Neural cell (in vitro differentiated cells): ENCODE data around the gene PACS1. TPM values are rescaled to one million over a fixed set of nuclear protein-coding genes. Genes with fewer than 3 reads are reported as not detected.
A peak's percentile ranks its signal among the peaks of the same experiment; 100 is the strongest.

Experiments
- H2AFZ ChIP-seq: fragments of 200-600, 300-800 bp; sonication (generic), shearing (Covaris generic); 2 replicates; pipeline ENCODE4 v1.6.0; 2014; ENCODE audit warnings: low read depth, mild to moderate bottlenecking, antibody characterized with exemption, low read length, moderate library complexity
- H3F3A ChIP-seq: fragments of 200-600 bp; shearing (Covaris generic); 2 replicates; pipeline ENCODE4 v1.6.1; 2016; ENCODE audit warnings: mild to moderate bottlenecking, moderate library complexity, mixed read lengths, antibody characterized with exemption, low read length; ENCODE audit not compliant: insufficient read depth, poor library complexity, severe bottlenecking
- H3K27ac ChIP-seq: fragments of 200-600, 300-800 bp; sonication (generic), shearing (Covaris generic); 2 replicates; pipeline ENCODE4 v1.5.1; 2014; ENCODE audit warnings: mild to moderate bottlenecking, low read length, moderate library complexity
- H3K27me3 ChIP-seq: fragments of 300-800, 200-600 bp; sonication (generic), shearing (Covaris generic); 2 replicates; pipeline ENCODE4 v1.6.0; 2014; ENCODE audit warnings: mild to moderate bottlenecking, low read depth, low read length, moderate library complexity; ENCODE audit not compliant: insufficient read depth
- H3K36me3 ChIP-seq: fragments of 300-800, 200-600 bp; sonication (generic), shearing (Covaris generic); 2 replicates; pipeline ENCODE4 v1.5.1; 2014; ENCODE audit warnings: mild to moderate bottlenecking, antibody characterized with exemption, low read length, moderate library complexity; ENCODE audit not compliant: insufficient read depth
- H3K4me2 ChIP-seq: fragments of 300-800, 200-600 bp; sonication (generic), shearing (Covaris generic); 2 replicates; pipeline ENCODE4 v1.6.0; 2014; ENCODE audit warnings: mild to moderate bottlenecking, low read length
- H3K4me3 ChIP-seq: fragments of 300-800, 200-600 bp; sonication (generic), shearing (Covaris generic); 2 replicates; pipeline ENCODE4 v1.5.1; 2014; ENCODE audit warnings: mild to moderate bottlenecking, low read length, moderate library complexity
- H3K79me2 ChIP-seq: fragments of 200-600 bp; shearing (Covaris generic); replicated peaks from 2 replicates; pipeline ENCODE4 v1.6.0; 2014; ENCODE audit warnings: mild to moderate bottlenecking, low read length, moderate library complexity; ENCODE audit not compliant: insufficient read depth
- H3K9ac ChIP-seq: fragments of 300-800, 200-600 bp; sonication (generic), shearing (Covaris generic); 2 replicates; pipeline ENCODE4 v1.6.1; 2016; ENCODE audit warnings: mild to moderate bottlenecking, low read length, mixed read lengths
- H3K9me2 ChIP-seq: fragments of 200-600 bp; shearing (Covaris generic); 2 replicates; pipeline ENCODE4 v1.6.1; 2016; ENCODE audit warnings: mild to moderate bottlenecking, low read length, mixed read lengths; ENCODE audit not compliant: insufficient read depth
- H3K9me3 ChIP-seq: fragments of 200-600, 300-800 bp; sonication (generic), shearing (Covaris generic); 2 replicates; pipeline ENCODE4 v1.6.1; 2016; ENCODE audit warnings: mild to moderate bottlenecking, mixed run types, low read length, moderate library complexity, mixed read lengths
- H4K20me1 ChIP-seq: fragments of 200-600 bp; shearing (Covaris generic); 2 replicates; pipeline ENCODE4 v1.6.1; 2016; ENCODE audit warnings: mild to moderate bottlenecking, mixed run types; ENCODE audit not compliant: insufficient read depth
- CTCF ChIP-seq: fragments of 450-650 bp; IDR thresholded peaks from 2 replicates; pipeline ENCODE4 v1.5.1; 2014; ENCODE audit warnings: antibody characterized with exemption, mild to moderate bottlenecking, moderate library complexity; ENCODE audit not compliant: poor library complexity, severe bottlenecking
- EP300 ChIP-seq: fragments of 450-650 bp; conservative IDR thresholded peaks from 2 replicates; pipeline ENCODE4 v1.6.1; 2014; ENCODE audit warnings: antibody characterized with exemption, mild to moderate bottlenecking, moderate library complexity; ENCODE audit not compliant: poor library complexity, severe bottlenecking
- EZH2 ChIP-seq: fragments of 200-600, 300-800 bp; shearing (Covaris generic), sonication (generic); IDR thresholded peaks from 2 replicates; pipeline ENCODE4 v1.6.1; 2014; ENCODE audit warnings: antibody characterized with exemption, low read length, borderline replicate concordance, mild to moderate bottlenecking; ENCODE audit not compliant: insufficient read depth, poor library complexity, severe bottlenecking
- MXI1 ChIP-seq: fragments of 450-650 bp; conservative IDR thresholded peaks from 2 replicates; pipeline ENCODE4 v1.6.1; 2014; ENCODE audit warnings: antibody characterized with exemption, mild to moderate bottlenecking; ENCODE audit not compliant: poor library complexity, severe bottlenecking
- POLR2AphosphoS5 ChIP-seq: IDR thresholded peaks from 2 replicates; pipeline ENCODE4 v1.6.1; 2012
- RAD21 ChIP-seq: fragments of 450-650 bp; conservative IDR thresholded peaks from 2 replicates; pipeline ENCODE4 v1.6.1; 2014; ENCODE audit warnings: antibody characterized with exemption, mild to moderate bottlenecking, moderate library complexity
- REST ChIP-seq: IDR thresholded peaks from 2 replicates; pipeline ENCODE4 v1.6.1; 2012; ENCODE audit warnings: borderline replicate concordance
- SMC3 ChIP-seq: fragments of 450-650 bp; conservative IDR thresholded peaks from 2 replicates; pipeline ENCODE4 v1.6.1; 2014; ENCODE audit warnings: antibody characterized with exemption, mild to moderate bottlenecking, moderate library complexity; ENCODE audit not compliant: poor library complexity
- TAF1 ChIP-seq: IDR thresholded peaks from 2 replicates; pipeline ENCODE4 v1.6.1; 2012; ENCODE audit warnings: low read depth
- polyA plus RNA-seq: library from polyadenylated mRNA; depleted of rRNA; stranded (reverse); fragments of >200 nt; gene quantifications from 2 replicates; pipeline ENCODE4 v1.2.3, GENCODE V29; 2014

The PACS1 gene
- polyA plus RNA-seq, 1 donor from 2014 or later: 14.4 TPM

GRCh38 chr11:66051766-66052663 is 18.1 kb upstream of the PACS1 start, which contains the start of gene SF3B2:
TSS of gene SF3B2 (plus strand) at chr11:66052364. CDS start at chr11:66052385, 21 bp downstream.
- H3K9me3 ChIP-seq: no peaks in the 10 kb centered on the region
- no peaks in the 10 kb centered on the region for H4K20me1 ChIP-seq
- H3K9me2 ChIP-seq: no peaks in the 10 kb centered on the region
- H3K4me2 ChIP-seq: peak within 1 kb of the TSS; percentile 78
- H2AFZ ChIP-seq: peak within 1 kb of the TSS; percentile 96
- peak within 1 kb of the TSS; percentile 97 for H3K9ac ChIP-seq
- H3K27ac ChIP-seq: peak within 1 kb of the TSS; percentile 98
- peak within 1 kb of the TSS; percentile 100 for H3K4me3 ChIP-seq
- peaks cover 27% of the 10 kb centered on the region for H3K79me2 ChIP-seq
- H3F3A ChIP-seq: peaks cover 5% of the 10 kb centered on the region
- no peaks in the 10 kb centered on the region for H3K27me3 ChIP-seq
- TF ChIP-seq TAF1 (peak; percentile 73), SMC3 (peak; percentile 13), EZH2 (no peak), EP300 (peak; percentile 59), REST (no peak), RAD21 (no peak), MXI1 (peak; percentile 79), POLR2AphosphoS5 (peak; percentile 93), CTCF (peak; percentile 24)
- H3K36me3 ChIP-seq: no peaks in the 10 kb centered on the region

GRCh38 chr11:66052664-66052982 is 17.4 kb upstream of the PACS1 start:
- Histone ChIP-seq H3K79me2 (peaks cover 27% of the 10 kb centered on the region), H3K9me2 (no peaks in the 10 kb centered on the region), H4K20me1 (no peaks in the 10 kb centered on the region), H3K27ac (peak overlapping the region; percentile 98), H3K9me3 (no peaks in the 10 kb centered on the region), H3K27me3 (no peaks in the 10 kb centered on the region), H3K9ac (peak overlapping the region; percentile 97), H3F3A (peaks cover 5% of the 10 kb centered on the region), H2AFZ (peak overlapping the region; percentile 96), H3K4me3 (peak overlapping the region; percentile 100), H3K4me2 (peak overlapping the region; percentile 78), H3K36me3 (no peaks in the 10 kb centered on the region)
- no peak for TF ChIP-seq SMC3
- no peak for TF ChIP-seq MXI1
- no peak for TF ChIP-seq EZH2
